ENCODE results near the gene BCL10.

BCL10 gene

DNA sequence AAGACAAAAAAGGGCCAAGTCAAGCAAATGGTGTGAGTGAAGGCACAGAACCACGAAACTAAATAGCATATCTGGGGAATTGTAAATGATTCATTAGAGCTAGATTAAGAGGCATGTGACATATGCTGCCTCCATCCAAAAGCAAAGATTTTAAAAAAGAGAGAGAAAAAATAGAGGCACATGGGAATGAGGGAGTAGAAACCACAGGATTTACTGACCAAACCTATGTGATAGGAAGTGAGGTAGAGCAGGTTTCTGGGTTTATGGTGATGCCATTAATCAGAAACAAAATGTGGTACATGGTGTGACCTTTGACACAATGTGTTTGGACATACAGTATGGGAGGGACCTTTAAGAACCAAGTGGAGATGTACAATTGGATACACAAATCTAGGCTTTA, 30.5 kb downstream of the BCL10 start:
- TF ChIP-seq CTCF (IDR thresholded peaks at IDR 0.05; ENCODE audit: low read depth, low read length) = no peak
- no peak overlapping the region for H3K4me3 ChIP-seq (ENCODE audit: low read depth, low read length)

GRCh38 chr1:85245456-85245855, 31.0 kb downstream of the BCL10 start:
- no peak for TF ChIP-seq CTCF (IDR thresholded peaks at IDR 0.05; ENCODE audit: low read depth, low read length)
- no peak overlapping the region for H3K4me3 ChIP-seq (ENCODE audit: low read depth, low read length)

DNA sequence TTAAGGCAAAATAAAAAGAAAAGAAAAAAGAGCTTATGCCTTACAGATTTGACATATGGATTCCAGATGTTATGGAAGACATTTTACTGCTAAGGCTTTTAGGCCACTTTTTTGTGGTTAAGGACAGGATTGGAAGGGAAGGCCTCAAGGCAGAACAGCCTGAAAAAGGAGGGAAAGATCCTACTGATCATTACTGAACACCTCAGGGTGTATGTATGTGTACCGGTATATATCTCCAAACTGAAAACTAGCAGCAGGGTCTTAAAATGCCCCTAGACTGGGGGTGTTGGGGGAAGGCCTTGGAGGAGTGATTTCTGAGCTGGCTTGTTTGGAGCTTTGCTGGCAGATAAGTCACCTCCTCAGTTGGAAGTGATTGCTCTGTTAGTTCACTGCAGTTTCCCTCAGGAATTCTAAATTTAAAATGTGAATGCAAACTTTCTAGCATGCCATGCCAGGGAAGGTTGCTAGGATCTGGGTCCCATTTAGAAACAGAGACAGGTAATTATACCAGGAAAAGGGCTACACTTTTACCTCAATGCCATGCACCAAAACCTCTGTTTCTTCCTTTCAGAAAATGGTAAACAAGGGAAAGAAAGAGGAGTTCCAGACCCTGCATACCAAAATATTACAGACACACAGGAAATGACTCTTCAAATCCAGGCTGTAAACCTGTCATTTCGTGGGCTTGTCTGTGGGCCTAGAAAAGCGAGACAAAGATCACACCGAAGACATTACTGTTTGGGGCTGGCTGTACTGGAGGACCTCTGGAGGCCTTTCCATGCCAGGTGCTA, 32.0 kb downstream of the BCL10 start:
- H3K4me3 ChIP-seq (ENCODE audit: low read depth, low read length) = no peak overlapping the region

GRCh38 chr1:85243372-85243771, 33.1 kb downstream of the BCL10 start:
- H3K4me3 ChIP-seq (ENCODE audit: low read depth, low read length) = no peak overlapping the region
- TF ChIP-seq CTCF (IDR thresholded peaks at IDR 0.05; ENCODE audit: low read depth, low read length) = no peak

More for the DNA sequence above, 32.0 kb downstream of the BCL10 start:
- TF ChIP-seq CTCF (IDR thresholded peaks at IDR 0.05; ENCODE audit: low read depth, low read length) = no peak

GRCh38 chr1:85240643-85241042, 35.8 kb downstream of the BCL10 start:
- TF ChIP-seq CTCF (IDR thresholded peaks at IDR 0.05; ENCODE audit: low read depth, low read length) = no peak
- no peak overlapping the region for H3K4me3 ChIP-seq (ENCODE audit: low read depth, low read length)

GRCh38 chr1:85240174-85240601, 36.2 kb downstream of the BCL10 start:
- no peak for TF ChIP-seq CTCF (IDR thresholded peaks at IDR 0.05; ENCODE audit: low read depth, low read length)
- no peak overlapping the region for H3K4me3 ChIP-seq (ENCODE audit: low read depth, low read length)

- no peak overlapping the region for H3K4me3 ChIP-seq (ENCODE audit: low read depth, low read length)
- no peak for TF ChIP-seq CTCF (IDR thresholded peaks at IDR 0.05; ENCODE audit: low read depth, low read length)
Observed at GRCh38 chr1:85237613-85238012, 38.8 kb downstream of the BCL10 start.
